CD14-positive monocyte (primary cell): ENCODE results near the gene SASS6. TPM values are rescaled to one million over a fixed set of nuclear protein-coding genes. Genes with fewer than 3 reads are reported as not detected.

Source experiments
- DNase-seq, 3 donors: peaks; one replicate each; pipeline ENCODE4 v3.0.0-alpha.2; 2011 to 2022
- H2AFZ ChIP-seq: 2 replicates; pipeline ENCODE4 v1.6.0; 2012; ENCODE audit warnings: mild to moderate bottlenecking, low read depth, low read length, inconsistent platforms; ENCODE audit not compliant: insufficient read depth, poor library complexity, severe bottlenecking
- H3K27ac ChIP-seq, 2 donors: 1 replicate in 1 of 2; 2 replicates in 1 of 2; pipeline ENCODE4 v1.5.1; 2012 to 2013; ENCODE audit warnings: low read length in 2 of 2, control low read depth in 1 of 2, inconsistent platforms in 1 of 2, low read depth in 1 of 2, mild to moderate bottlenecking in 1 of 2
- H3K27me3 ChIP-seq, 2 donors: one replicate each; pipeline versions ENCODE4 v1.6.0 to v1.6.1; 2011 to 2013; ENCODE audit warnings: low read length in 2 of 2; ENCODE audit not compliant: control insufficient read depth in 2 of 2, insufficient read depth in 2 of 2
- H3K36me3 ChIP-seq, 2 donors: replicated peaks in 1 of 2; 1 replicate in 1 of 2; 2 replicates in 1 of 2; pipeline versions ENCODE4 v1.5.1 to v1.6.1; 2012 to 2013; ENCODE audit warnings: low read length in 2 of 2, control low read depth in 1 of 2, inconsistent platforms in 1 of 2, mild to moderate bottlenecking in 1 of 2; ENCODE audit not compliant: insufficient read depth in 2 of 2, control insufficient read depth in 1 of 2
- H3K4me1 ChIP-seq, 2 donors: 1 replicate in 1 of 2; 2 replicates in 1 of 2; pipeline versions ENCODE4 v1.5.1 to v1.6.1; 2012 to 2013; ENCODE audit warnings: low read length in 2 of 2, control low read depth in 1 of 2, inconsistent platforms in 1 of 2, mild to moderate bottlenecking in 1 of 2, moderate library complexity in 1 of 2; ENCODE audit not compliant: insufficient read depth in 2 of 2, control insufficient read depth in 1 of 2
- H3K4me2 ChIP-seq: replicated peaks from 2 replicates; pipeline ENCODE3; 2012; ENCODE audit warnings: low read length, moderate library complexity, mild to moderate bottlenecking; ENCODE audit not compliant: poor library complexity, severe bottlenecking; ENCODE audit errors: extremely low read depth
- H3K4me3 ChIP-seq, 3 experiments: fragments of 200-600 bp in 1 of 3; sonication (generic) in 1 of 3; replicated peaks in 1 of 3; 1 replicate in 2 of 3; 2 replicates in 1 of 3; pipeline ENCODE4 v1.5.1; 2011 to 2013; ENCODE audit warnings: low read length in 3 of 3, mild to moderate bottlenecking in 3 of 3, control low read depth in 2 of 3, low read depth in 2 of 3, inconsistent platforms in 1 of 3, moderate library complexity in 1 of 3
- H3K79me2 ChIP-seq: 2 replicates; pipeline ENCODE4 v1.6.0; 2012; ENCODE audit warnings: mild to moderate bottlenecking, control low read depth, inconsistent platforms, low read length, moderate library complexity; ENCODE audit not compliant: insufficient read depth
- H3K9ac ChIP-seq: 2 replicates; pipeline ENCODE4 v1.6.0; 2017; ENCODE audit warnings: low read length, mild to moderate bottlenecking; ENCODE audit not compliant: insufficient read depth, poor library complexity, severe bottlenecking
- H3K9me3 ChIP-seq, 2 donors: replicated peaks in 1 of 2; 1 replicate in 1 of 2; 2 replicates in 1 of 2; pipeline versions ENCODE4 v1.5.1 to v1.6.1; 2012 to 2013; ENCODE audit warnings: low read length in 2 of 2, control low read depth in 1 of 2; ENCODE audit not compliant: control insufficient read depth in 1 of 2, insufficient read depth in 1 of 2
- H4K20me1 ChIP-seq: 2 replicates; pipeline ENCODE4 v1.6.0; 2012; ENCODE audit warnings: mild to moderate bottlenecking, low read length, control low read depth, moderate library complexity; ENCODE audit not compliant: insufficient read depth
- H3K27ac Mint-ChIP-seq, 7 donors: one replicate each; pipeline ENCODE4 v1.8.0; 2020; ENCODE audit warnings: mild to moderate bottlenecking in 7 of 7, mixed read lengths in 7 of 7, moderate library complexity in 6 of 7, inconsistent platforms in 2 of 7
- H3K27me3 Mint-ChIP-seq, 3 donors: one replicate each; pipeline ENCODE4 v1.8.0; 2021 to 2022; ENCODE audit warnings: low read depth in 3 of 3, mild to moderate bottlenecking in 3 of 3, mixed read lengths in 3 of 3, moderate library complexity in 3 of 3, inconsistent platforms in 1 of 3
- H3K36me3 Mint-ChIP-seq, 2 donors: one replicate each; pipeline ENCODE4 v1.8.0; 2020; ENCODE audit warnings: mixed read lengths in 2 of 2, inconsistent platforms in 1 of 2, mild to moderate bottlenecking in 1 of 2
- H3K4me1 Mint-ChIP-seq: one replicate; pipeline ENCODE4 v1.8.0; 2020; ENCODE audit warnings: mild to moderate bottlenecking, mixed read lengths
- H3K4me3 Mint-ChIP-seq, 2 donors: one replicate each; pipeline ENCODE4 v1.8.0; 2020; ENCODE audit warnings: mild to moderate bottlenecking in 2 of 2, mixed read lengths in 2 of 2, moderate library complexity in 1 of 2
- H3K9me3 Mint-ChIP-seq, 7 donors: one replicate each; pipeline ENCODE4 v1.8.0; 2020 to 2022; ENCODE audit warnings: mixed read lengths in 7 of 7, mild to moderate bottlenecking in 6 of 7, moderate library complexity in 6 of 7, inconsistent platforms in 2 of 7
- WGBS: methylation state at CpG from one replicate; pipeline ENCODE4 v1.1.5; 2013; ENCODE audit warnings: missing lambda C conversion rate; ENCODE audit not compliant: insufficient coverage; 5-methylcytosine and 5-hydroxymethylcytosine counted together
- intact Hi-C, 2 donors: fragments of 100-400 bp; cut with micrococcal nuclease; formaldehyde crosslinking; loops; one replicate each; pipeline versions ENCODE4 v1.15.0 to v1.15.1; 2023
- polyA plus RNA-seq, 3 donors: library from polyadenylated mRNA; depleted of rRNA in 1 of 3; unstranded in 2 of 3; stranded (reverse) in 1 of 3; fragments of 300-500 nt in 2 of 3; fragments of >200 nt in 1 of 3; fragmentation: Illumina TruSeq in 2 of 3; gene quantifications; 1 replicate in 2 of 3; 2 replicates in 1 of 3; pipeline ENCODE4 v1.2.3, GENCODE V29; 2012 to 2021
- TF ChIP-seq, protein P1 (sequence below): fragments of 200-600 bp; IDR thresholded peaks from one replicate; pipeline ENCODE4 v1.8.0; 2022; ENCODE audit warnings: antibody characterized with exemption, mild to moderate bottlenecking

The SASS6 gene
- polyA plus RNA-seq, 3 donors = 0.53 to 0.98 (median 0.93) TPM

DNA sequence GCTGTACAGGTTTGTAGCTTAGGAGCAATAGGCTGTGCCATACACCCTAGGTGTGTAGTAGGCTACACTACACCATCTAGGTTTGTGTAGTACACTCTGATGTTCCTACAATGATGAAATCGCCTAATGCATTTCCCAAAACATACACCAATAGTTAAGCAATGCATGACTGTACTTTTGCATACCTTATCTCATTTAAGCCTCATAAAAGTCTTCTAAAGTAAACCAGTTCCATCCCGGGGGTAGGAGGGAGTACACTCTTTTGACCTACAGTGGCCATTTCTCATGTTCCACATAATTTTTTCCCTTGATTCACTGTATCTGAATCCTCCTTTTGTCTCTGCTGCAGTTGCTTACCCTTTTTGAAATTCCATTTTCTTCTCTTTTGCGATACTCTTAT is 12.4 kb upstream of the SASS6 start:
- peaks cover 67 to 83% of the 10 kb centered on the region in 2 donors for H3K36me3 Mint-ChIP-seq
- intact Hi-C loops = no loop called here
- no peak overlapping the region for H3K4me3 Mint-ChIP-seq
- no peak overlapping the region for H3K27ac Mint-ChIP-seq
- H4K20me1 ChIP-seq = no peaks in the 10 kb centered on the region
- no peak overlapping the region for H3K9ac ChIP-seq
- H3K27ac ChIP-seq = no peak overlapping the region
- no peaks in the 10 kb centered on the region for H3K9me3 Mint-ChIP-seq
- TF ChIP-seq, protein P1, sequence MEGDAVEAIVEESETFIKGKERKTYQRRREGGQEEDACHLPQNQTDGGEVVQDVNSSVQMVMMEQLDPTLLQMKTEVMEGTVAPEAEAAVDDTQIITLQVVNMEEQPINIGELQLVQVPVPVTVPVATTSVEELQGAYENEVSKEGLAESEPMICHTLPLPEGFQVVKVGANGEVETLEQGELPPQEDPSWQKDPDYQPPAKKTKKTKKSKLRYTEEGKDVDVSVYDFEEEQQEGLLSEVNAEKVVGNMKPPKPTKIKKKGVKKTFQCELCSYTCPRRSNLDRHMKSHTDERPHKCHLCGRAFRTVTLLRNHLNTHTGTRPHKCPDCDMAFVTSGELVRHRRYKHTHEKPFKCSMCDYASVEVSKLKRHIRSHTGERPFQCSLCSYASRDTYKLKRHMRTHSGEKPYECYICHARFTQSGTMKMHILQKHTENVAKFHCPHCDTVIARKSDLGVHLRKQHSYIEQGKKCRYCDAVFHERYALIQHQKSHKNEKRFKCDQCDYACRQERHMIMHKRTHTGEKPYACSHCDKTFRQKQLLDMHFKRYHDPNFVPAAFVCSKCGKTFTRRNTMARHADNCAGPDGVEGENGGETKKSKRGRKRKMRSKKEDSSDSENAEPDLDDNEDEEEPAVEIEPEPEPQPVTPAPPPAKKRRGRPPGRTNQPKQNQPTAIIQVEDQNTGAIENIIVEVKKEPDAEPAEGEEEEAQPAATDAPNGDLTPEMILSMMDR = no peak
- H3K27me3 Mint-ChIP-seq = peaks cover 0 to 1% (median 0%) of the 10 kb centered on the region in 3 donors
- no peaks in the 10 kb centered on the region for H3K4me1 Mint-ChIP-seq
- no peak overlapping the region for H3K4me3 ChIP-seq
- no peak for DNase-seq
- H3K36me3 ChIP-seq = peaks cover 94 to 100% of the 10 kb centered on the region in 2 donors
- WGBS = no CpG with 5 or more reads among the region's 3 CpGs
- H3K4me2 ChIP-seq = no peak overlapping the region
- H2AFZ ChIP-seq = no peak overlapping the region
- H3K27me3 ChIP-seq = no peaks in the 10 kb centered on the region
- no peaks in the 10 kb centered on the region for H3K79me2 ChIP-seq
- H3K9me3 ChIP-seq = no peaks in the 10 kb centered on the region
- H3K4me1 ChIP-seq = no peaks in the 10 kb centered on the region

DNA sequence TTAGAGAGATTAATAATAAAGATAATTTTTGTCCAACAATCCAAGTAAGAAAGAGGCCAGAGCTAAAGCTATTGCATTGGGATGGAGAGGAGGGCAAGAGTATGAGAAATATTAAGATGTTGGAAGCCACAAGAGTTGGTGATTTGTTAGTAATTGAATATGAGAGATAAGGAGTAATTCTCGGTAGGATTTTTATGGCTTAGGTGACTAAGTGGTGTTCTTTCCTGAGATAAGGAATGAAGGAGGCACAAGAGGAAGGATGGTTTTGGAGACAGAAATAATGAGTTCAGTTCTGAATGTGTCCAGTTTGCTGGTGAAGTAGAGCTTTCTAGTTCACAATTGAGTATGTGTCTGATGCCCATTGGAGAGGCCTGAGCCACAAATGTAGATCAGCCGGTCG is 9.6 kb upstream of the SASS6 start:
- 100% methylated on average over 3 of the region's 3 CpGs for WGBS
- TF ChIP-seq, protein P1 = no peak
- H3K27me3 ChIP-seq = no peaks in the 10 kb centered on the region
- no peak overlapping the region for H3K4me3 ChIP-seq
- H2AFZ ChIP-seq = no peak overlapping the region
- Mint-ChIP-seq H3K36me3 (peaks cover 73 to 86% of the 10 kb centered on the region in 2 donors), H3K27ac (no peak overlapping the region), H3K27me3 (peaks cover 0 to 1% (median 0%) of the 10 kb centered on the region in 3 donors), H3K9me3 (no peaks in the 10 kb centered on the region), H3K4me1 (no peaks in the 10 kb centered on the region), H3K4me3 (no peak overlapping the region)
- DNase-seq = no peak
- no peaks in the 10 kb centered on the region for H4K20me1 ChIP-seq
- no peak overlapping the region for H3K27ac ChIP-seq
- H3K36me3 ChIP-seq = peaks cover 98 to 100% of the 10 kb centered on the region in 2 donors
- H3K4me2 ChIP-seq = no peak overlapping the region
- H3K4me1 ChIP-seq = no peaks in the 10 kb centered on the region
- no peak overlapping the region for H3K9ac ChIP-seq
- no peaks in the 10 kb centered on the region for H3K79me2 ChIP-seq
- intact Hi-C loops = no loop called here
- no peaks in the 10 kb centered on the region for H3K9me3 ChIP-seq
